IPS DF 6.9 (cell line): ENCODE results near the gene CFC1B.
"Not testable (repeated sequence)": the region's sequence is repeated elsewhere in the genome, so short reads cannot be mapped to it uniquely, and the experiment has no call there.

Source experiments
- DNase-seq: peaks from one replicate; pipeline ENCODE4 v3.0.0-alpha.2; 2013; ENCODE audit warnings: low read depth, low spot score
- H3K27ac ChIP-seq: one replicate; pipeline ENCODE4 v1.5.1; 2013; ENCODE audit warnings: low read length, control low read depth
- H3K27me3 ChIP-seq: 2 replicates; pipeline ENCODE4 v1.6.1; 2013; ENCODE audit warnings: mild to moderate bottlenecking, low read length; ENCODE audit not compliant: control insufficient read depth, insufficient read depth
- H3K36me3 ChIP-seq: 2 replicates; pipeline ENCODE4 v1.6.1; 2013; ENCODE audit warnings: low read length; ENCODE audit not compliant: control insufficient read depth, insufficient read depth
- H3K4me1 ChIP-seq: 2 replicates; pipeline ENCODE4 v1.6.1; 2013; ENCODE audit warnings: low read length; ENCODE audit not compliant: control insufficient read depth, insufficient read depth
- H3K4me3 ChIP-seq: 2 replicates; pipeline ENCODE4 v1.5.1; 2013; ENCODE audit warnings: mild to moderate bottlenecking, low read length
- H3K9me3 ChIP-seq: 2 replicates; pipeline ENCODE4 v1.6.1; 2013; ENCODE audit warnings: low read length, inconsistent platforms; ENCODE audit not compliant: control insufficient read depth, insufficient read depth
- WGBS: extraction: QIAGEN DNeasy Blood & Tissue Kit; methylation state at CpG from one replicate; pipeline ENCODE4 v1.1.7; 2013; ENCODE audit warnings: mixed read lengths, missing lambda C conversion rate; ENCODE audit not compliant: insufficient read length, insufficient coverage; 5-methylcytosine and 5-hydroxymethylcytosine counted together

Gene CFC1B

GRCh38 chr2:130531225-130531624 is 10.2 kb downstream of the CFC1B start:
- not testable (repeated sequence) for H3K27me3 ChIP-seq, DNase-seq, H3K4me1 ChIP-seq, H3K4me3 ChIP-seq, H3K9me3 ChIP-seq, H3K27ac ChIP-seq, H3K36me3 ChIP-seq
- no CpG with 5 or more reads among the region's 5 CpGs for WGBS

DNA sequence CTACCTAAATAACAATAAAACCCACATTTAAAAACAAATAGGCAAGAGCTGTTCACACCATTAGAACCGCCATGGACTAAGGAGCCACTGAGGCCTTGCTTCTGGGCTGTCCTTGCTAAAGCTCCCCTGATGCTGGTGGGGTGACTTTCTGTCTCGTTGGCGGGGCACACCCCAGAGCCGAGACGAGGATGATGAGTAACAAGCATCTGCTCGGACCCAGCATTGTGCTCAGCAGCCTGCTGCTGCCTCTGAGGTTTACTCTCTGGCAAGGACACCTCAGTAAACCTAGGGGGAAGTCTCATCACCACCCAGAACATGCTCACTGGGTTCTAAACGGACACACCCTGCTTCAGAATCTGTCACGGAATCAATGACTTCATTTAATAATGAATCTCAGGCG is 10.7 kb downstream of the CFC1B start:
- not testable (repeated sequence) for H3K9me3 ChIP-seq, H3K36me3 ChIP-seq, H3K4me3 ChIP-seq, H3K27me3 ChIP-seq, H3K4me1 ChIP-seq, DNase-seq, H3K27ac ChIP-seq
- no CpG with 5 or more reads among the region's 9 CpGs for WGBS

DNA sequence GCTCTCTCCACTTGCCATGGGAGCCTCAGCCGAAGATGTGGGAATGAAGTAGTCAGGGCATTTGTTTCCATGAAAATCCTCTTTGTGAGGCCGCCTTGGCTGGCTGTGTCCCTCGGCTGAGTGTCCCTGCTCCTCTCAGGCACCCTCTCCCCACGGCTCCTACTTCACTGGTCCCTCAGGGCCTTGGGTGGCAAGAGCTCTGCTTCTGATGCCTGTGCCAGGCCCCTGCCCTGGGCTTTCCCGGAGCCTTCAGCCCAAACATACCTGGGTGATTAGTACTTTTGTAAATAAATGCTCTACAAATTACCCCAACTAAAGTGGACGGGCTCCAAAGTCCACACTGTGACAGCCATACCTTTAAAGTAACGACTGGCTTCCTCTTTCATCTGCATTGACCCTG is 15.6 kb downstream of the CFC1B start:
- H3K36me3 ChIP-seq, H3K9me3 ChIP-seq, H3K4me1 ChIP-seq, H3K27me3 ChIP-seq, H3K4me3 ChIP-seq, DNase-seq, H3K27ac ChIP-seq: not testable (repeated sequence)
- no CpG with 5 or more reads among the region's 7 CpGs for WGBS

DNA sequence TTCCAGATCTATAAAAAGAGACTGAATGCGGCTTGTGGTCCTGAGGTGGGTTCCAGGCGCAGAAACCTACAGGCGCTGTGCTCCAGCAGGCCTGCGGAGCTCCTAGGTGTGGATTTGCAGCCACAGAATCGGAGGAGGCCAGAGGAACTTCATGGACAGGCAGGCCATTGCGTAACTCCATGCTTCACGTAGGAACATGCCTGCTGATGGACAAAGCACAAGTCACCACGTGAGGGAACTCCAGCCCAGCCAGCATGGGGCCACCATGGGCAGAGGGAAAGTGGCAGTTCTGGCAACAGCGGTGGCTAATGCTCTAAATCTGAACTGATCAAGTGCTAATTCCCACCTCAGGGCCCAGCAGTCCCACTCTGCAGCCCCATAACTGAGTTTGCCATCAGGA is 17.2 kb downstream of the CFC1B start:
- no CpG with 5 or more reads among the region's 9 CpGs for WGBS

GRCh38 chr2:130542789-130543188 is 21.8 kb downstream of the CFC1B start:
- not testable (repeated sequence) for H3K4me3 ChIP-seq, H3K27me3 ChIP-seq, H3K9me3 ChIP-seq, H3K4me1 ChIP-seq, H3K27ac ChIP-seq, DNase-seq, H3K36me3 ChIP-seq
- no CpG with 5 or more reads among the region's 4 CpGs for WGBS

More for the DNA sequence above, 17.2 kb downstream of the CFC1B start:
- not testable (repeated sequence) for H3K27me3 ChIP-seq, H3K9me3 ChIP-seq, H3K4me1 ChIP-seq, H3K27ac ChIP-seq, DNase-seq, H3K4me3 ChIP-seq, H3K36me3 ChIP-seq

DNA sequence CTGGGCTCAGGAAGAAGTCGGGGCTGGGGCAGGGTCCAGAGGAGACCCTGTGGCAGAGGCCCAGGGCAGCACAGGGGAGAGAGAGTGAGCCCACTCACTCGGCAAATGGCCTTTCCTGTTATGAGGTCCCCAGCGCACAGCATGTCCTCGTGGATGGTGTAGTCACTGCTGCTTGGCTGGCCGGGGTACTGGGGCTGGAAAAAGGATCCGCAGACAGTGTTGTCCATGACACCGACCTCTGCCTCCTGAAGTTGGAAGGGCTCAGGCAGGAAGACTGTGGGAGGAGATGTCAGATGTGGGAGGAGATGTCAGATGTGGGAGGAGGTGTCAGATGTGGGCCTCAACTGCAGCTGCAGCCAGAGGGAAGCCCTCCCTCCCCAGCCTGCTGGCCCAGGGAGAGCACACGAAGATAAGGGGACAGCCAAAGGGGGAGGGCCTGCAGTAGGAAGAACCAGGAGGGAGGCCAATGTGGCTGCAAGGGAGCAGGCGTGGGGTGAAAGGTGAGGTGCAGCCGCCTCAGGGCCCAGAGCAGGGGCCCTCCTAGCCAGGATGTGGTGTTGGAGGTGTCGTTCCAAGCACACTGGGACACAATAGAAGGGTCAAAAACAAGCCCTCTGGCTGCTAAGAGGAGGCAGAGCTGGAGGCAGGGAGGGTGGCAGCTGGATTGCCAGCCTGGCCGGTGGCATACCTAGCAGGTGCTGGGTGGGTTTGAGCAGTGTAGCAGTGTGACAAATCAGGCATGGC is 22.9 kb downstream of the CFC1B start:
- H3K4me3 ChIP-seq, DNase-seq: not testable (repeated sequence)
- no CpG with 5 or more reads among the region's 12 CpGs for WGBS

GRCh38 chr2:130544978-130545377 is 24.0 kb downstream of the CFC1B start:
- not testable (repeated sequence) for H3K27me3 ChIP-seq, H3K36me3 ChIP-seq, H3K4me3 ChIP-seq, H3K4me1 ChIP-seq, DNase-seq, H3K9me3 ChIP-seq, H3K27ac ChIP-seq
- WGBS: no CpG with 5 or more reads among the region's 5 CpGs

More for the DNA sequence above, 22.9 kb downstream of the CFC1B start:
- not testable (repeated sequence) for H3K27me3 ChIP-seq, H3K27ac ChIP-seq, H3K4me1 ChIP-seq, H3K9me3 ChIP-seq, H3K36me3 ChIP-seq

DNA sequence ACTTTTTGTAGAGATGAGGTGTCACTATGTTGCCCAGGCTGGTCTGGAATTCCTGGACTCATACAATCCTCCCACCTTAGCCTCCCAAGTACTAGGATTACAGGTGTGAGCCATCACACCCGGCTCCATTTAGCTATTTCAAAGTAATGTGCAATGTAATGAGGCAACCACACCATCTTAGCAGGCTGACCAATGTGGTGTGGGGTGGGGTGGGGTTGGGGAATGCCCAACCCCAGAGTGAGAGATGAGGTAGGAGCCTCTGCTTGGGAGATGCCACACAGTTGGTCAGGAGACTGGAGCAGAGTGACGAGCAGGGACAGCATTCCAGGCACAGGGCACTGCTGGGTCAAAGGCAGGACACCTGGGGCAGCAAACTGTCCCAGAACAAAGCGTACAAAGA is 27.4 kb downstream of the CFC1B start:
- H3K27me3 ChIP-seq, H3K4me3 ChIP-seq, H3K4me1 ChIP-seq, DNase-seq, H3K9me3 ChIP-seq, H3K36me3 ChIP-seq, H3K27ac ChIP-seq: not testable (repeated sequence)
- no CpG with 5 or more reads among the region's 3 CpGs for WGBS

- not testable (repeated sequence) for H3K9me3 ChIP-seq, H3K27me3 ChIP-seq, H3K36me3 ChIP-seq, H3K27ac ChIP-seq, H3K4me3 ChIP-seq, DNase-seq, H3K4me1 ChIP-seq
- no CpG with 5 or more reads among the region's 27 CpGs for WGBS
Measured at GRCh38 chr2:130549475-130549874, 28.5 kb downstream of the CFC1B start.

DNA sequence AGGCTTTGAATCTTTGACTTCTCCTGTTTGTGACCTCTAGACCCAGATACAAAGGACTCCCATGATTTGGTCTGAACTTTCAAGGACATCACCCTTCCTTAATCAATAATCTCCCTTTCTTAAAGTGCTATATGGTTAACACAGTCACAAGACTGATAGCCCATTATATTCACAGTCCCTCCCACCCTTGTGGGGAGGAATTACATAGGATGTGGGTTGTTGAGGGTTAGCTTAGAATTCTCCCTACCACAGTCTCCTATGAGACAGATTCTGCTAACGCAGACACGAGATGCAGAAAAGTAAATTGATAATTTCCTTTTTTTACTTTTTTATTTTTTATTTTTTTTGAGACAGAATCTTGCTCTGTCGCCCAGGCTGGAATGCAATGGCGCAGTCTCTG is 33.2 kb downstream of the CFC1B start:
- H3K4me3 ChIP-seq, H3K9me3 ChIP-seq, DNase-seq, H3K4me1 ChIP-seq, H3K27ac ChIP-seq, H3K27me3 ChIP-seq, H3K36me3 ChIP-seq: not testable (repeated sequence)
- no CpG with 5 or more reads among the region's 4 CpGs for WGBS

- no CpG with 5 or more reads among the region's 8 CpGs for WGBS
- H3K9me3 ChIP-seq, H3K27me3 ChIP-seq, H3K4me1 ChIP-seq, DNase-seq, H3K4me3 ChIP-seq, H3K27ac ChIP-seq, H3K36me3 ChIP-seq: not testable (repeated sequence)
Measured at GRCh38 chr2:130556441-130556840, 35.4 kb downstream of the CFC1B start.
